Naive B cell (primary cell): ENCODE data around the gene TKFC. TPM values are rescaled to one million over a fixed set of nuclear protein-coding genes. Genes with fewer than 3 reads are reported as not detected.

Experiments
- ATAC-seq, 2 donors: fragments of 150-1000 bp; cut with Tn5 transposase; 2 replicates each; pipeline ENCODE4 v1.10.0; 2021; ENCODE audit warnings: low read depth in 2 of 2, mild to moderate bottlenecking in 2 of 2, moderate library complexity in 2 of 2
- DNase-seq: peaks from one replicate; pipeline ENCODE4 v3.0.0; 2022
- H3K27ac Mint-ChIP-seq, 6 donors: one replicate each; pipeline ENCODE4 v1.8.0; 2020 to 2022; ENCODE audit warnings: mild to moderate bottlenecking in 6 of 6, mixed read lengths in 6 of 6, moderate library complexity in 5 of 6, inconsistent platforms in 2 of 6
- H3K27me3 Mint-ChIP-seq, 3 donors: one replicate each; pipeline ENCODE4 v1.8.0; 2021 to 2022; ENCODE audit warnings: mixed read lengths in 3 of 3, mild to moderate bottlenecking in 1 of 3
- H3K36me3 Mint-ChIP-seq, 2 donors: one replicate each; pipeline ENCODE4 v1.8.0; 2020 to 2022; ENCODE audit warnings: mixed read lengths in 2 of 2, inconsistent platforms in 1 of 2, mild to moderate bottlenecking in 1 of 2
- H3K4me1 Mint-ChIP-seq, 3 donors: one replicate each; pipeline ENCODE4 v1.8.0; 2020 to 2022; ENCODE audit warnings: mixed read lengths in 3 of 3, inconsistent platforms in 1 of 3, mild to moderate bottlenecking in 1 of 3, moderate library complexity in 1 of 3
- H3K4me3 Mint-ChIP-seq, 8 donors: one replicate each; pipeline ENCODE4 v1.8.0; 2020 to 2022; ENCODE audit warnings: mild to moderate bottlenecking in 8 of 8, mixed read lengths in 8 of 8, moderate library complexity in 8 of 8, inconsistent platforms in 2 of 8
- H3K9me3 Mint-ChIP-seq, 7 donors: one replicate each; pipeline ENCODE4 v1.8.0; 2020 to 2022; ENCODE audit warnings: mixed read lengths in 7 of 7, mild to moderate bottlenecking in 5 of 7, inconsistent platforms in 2 of 7, moderate library complexity in 1 of 7
- polyA plus RNA-seq, 6 donors: library from polyadenylated mRNA; unstranded; fragments of 300-500 nt; fragmentation: Illumina TruSeq; gene quantifications; one replicate each; pipeline ENCODE4 v1.2.3, GENCODE V29; 2021; ENCODE audit warnings: low read depth in 6 of 6

TKFC gene
- polyA plus RNA-seq, 6 donors from 2014 or later = 38.3 to 62.2 (median 46.4) TPM

DNA sequence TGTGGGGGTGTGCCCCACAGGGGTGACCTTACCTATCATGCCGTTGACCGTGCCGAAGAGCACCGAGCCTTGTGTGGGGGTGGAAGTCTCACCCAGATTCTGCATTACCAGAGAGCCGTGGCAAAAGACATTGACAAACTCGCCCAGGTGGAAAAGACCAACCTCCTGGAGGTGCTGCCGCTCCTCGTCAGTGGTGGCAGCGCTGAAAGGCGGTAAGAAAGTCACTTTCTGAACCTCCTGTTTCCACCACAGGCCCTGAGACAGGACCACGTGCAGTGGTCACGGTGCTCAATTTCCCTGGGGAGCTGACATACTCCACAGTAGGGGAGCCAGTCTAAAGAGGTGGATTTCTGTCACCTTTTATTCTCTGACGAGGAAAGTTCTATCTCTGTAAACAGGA is 30.5 kb upstream of the TKFC start:
- Mint-ChIP-seq H3K27me3 (no peaks in the 10 kb centered on the region), H3K9me3 (no peaks in the 10 kb centered on the region), H3K4me1 (no peaks in the 10 kb centered on the region), H3K36me3 (peaks cover 8 to 26% of the 10 kb centered on the region in 2 donors), H3K27ac (peak overlapping the region in 2 of 6 donors; percentile 15 to 39), H3K4me3 (peak overlapping the region in 1 of 8 donors; percentile 38)
- DNase-seq = no peak
- ATAC-seq = no peak

DNA sequence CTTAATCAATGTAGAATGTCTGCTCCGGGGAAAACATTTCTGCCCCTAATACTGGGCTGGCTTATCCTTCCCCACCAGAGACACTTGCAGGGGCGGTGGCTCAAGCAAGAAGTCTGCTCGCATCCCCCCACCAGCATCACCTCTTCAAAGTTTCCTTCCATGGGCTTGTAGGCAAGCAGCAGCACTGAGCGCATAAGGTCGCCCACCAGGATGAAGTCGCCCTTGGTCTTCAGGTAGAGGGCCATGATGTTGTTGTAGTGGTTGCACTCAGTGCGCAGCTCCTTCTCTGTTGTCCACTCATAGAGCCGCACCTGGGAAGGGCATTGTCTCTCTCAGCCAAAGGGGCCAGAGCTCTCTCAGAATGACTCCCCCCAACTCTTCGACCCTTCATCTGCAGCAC is 29.3 kb upstream of the TKFC start:
- Mint-ChIP-seq H3K27ac (peak overlapping the region in 1 of 6 donors; percentile 41), H3K27me3 (no peaks in the 10 kb centered on the region), H3K4me1 (no peaks in the 10 kb centered on the region), H3K9me3 (no peaks in the 10 kb centered on the region), H3K4me3 (no peak overlapping the region), H3K36me3 (peaks cover 8 to 26% of the 10 kb centered on the region in 2 donors)
- DNase-seq (no peak), ATAC-seq (no peak)

DNA sequence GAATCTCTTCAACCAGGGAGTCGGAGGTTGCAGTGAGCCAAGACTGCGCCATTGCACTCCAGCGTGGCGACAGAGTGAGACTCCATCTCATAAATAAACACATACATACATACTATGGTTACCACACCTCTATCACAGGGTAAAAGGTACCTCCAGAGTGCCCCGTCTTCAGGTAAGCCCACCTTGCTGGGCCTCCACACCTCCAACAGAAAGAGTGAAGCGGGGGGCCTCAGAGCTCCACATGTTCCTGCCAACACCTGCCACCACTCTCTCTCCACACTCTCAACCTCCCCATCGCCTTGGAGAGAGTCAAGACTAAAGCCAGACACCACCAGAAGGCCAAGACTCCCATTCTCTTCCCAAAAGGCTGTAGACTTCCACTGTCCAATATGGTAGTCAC is 27.6 kb upstream of the TKFC start:
- Mint-ChIP-seq H3K36me3 (peaks cover 8 to 26% of the 10 kb centered on the region in 2 donors), H3K9me3 (no peaks in the 10 kb centered on the region)

DNA sequence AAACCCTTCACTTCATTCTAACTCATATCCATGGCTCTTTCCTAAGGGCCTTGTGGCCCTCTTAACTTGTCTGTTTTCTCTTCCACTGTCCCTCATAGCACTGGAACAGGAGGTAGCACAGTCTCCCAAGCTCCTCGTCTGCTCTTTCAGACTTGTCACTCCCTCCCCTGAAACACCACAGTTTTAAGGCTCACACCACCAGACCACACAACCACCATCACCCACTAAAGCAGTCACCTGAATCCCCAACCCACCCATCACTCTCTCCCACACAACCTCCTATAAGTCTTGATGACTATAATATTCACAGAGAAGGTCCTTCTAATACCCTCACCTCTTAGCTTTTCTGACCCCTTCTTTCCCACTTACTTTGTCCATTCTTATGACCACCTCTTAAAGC is 26.8 kb upstream of the TKFC start:
- Mint-ChIP-seq H3K9me3 (no peaks in the 10 kb centered on the region), H3K4me3 (no peak overlapping the region), H3K27ac (no peak overlapping the region), H3K36me3 (peaks cover 8 to 19% of the 10 kb centered on the region in 2 donors), H3K4me1 (no peaks in the 10 kb centered on the region), H3K27me3 (no peaks in the 10 kb centered on the region)
- DNase-seq (no peak), ATAC-seq (no peak)

More for the DNA sequence above, 27.6 kb upstream of the TKFC start:
- DNase-seq = no peak
- Mint-ChIP-seq H3K27ac (no peak overlapping the region), H3K4me1 (no peaks in the 10 kb centered on the region), H3K4me3 (no peak overlapping the region), H3K27me3 (no peaks in the 10 kb centered on the region)
- ATAC-seq = no peak

DNA sequence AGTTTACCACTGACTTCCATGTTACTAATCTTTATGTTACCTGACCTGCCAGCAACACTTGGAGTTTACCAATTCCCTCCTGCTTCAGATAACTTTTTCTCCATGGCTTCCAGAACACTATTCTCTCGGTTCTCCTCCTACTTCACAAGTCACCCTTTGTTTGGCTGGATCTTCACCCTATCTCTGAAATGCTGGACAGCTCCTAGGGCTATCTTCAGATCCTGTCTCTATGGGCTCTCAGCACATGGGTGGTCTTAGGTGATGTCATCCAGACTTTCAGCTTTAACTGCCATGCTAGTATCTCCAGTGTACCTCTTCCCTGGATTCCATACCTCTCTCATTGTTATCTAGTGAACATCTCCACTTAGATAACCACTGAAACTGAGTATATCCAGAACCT is 25.7 kb upstream of the TKFC start:
- no peak overlapping the region for H3K4me3 Mint-ChIP-seq
- no peaks in the 10 kb centered on the region for H3K9me3 Mint-ChIP-seq
- DNase-seq (no peak), ATAC-seq (no peak)
- peaks cover 0 to 16% of the 10 kb centered on the region in 2 donors for H3K36me3 Mint-ChIP-seq
- H3K27ac Mint-ChIP-seq = no peak overlapping the region
- no peaks in the 10 kb centered on the region for H3K4me1 Mint-ChIP-seq
- H3K27me3 Mint-ChIP-seq = no peaks in the 10 kb centered on the region

DNA sequence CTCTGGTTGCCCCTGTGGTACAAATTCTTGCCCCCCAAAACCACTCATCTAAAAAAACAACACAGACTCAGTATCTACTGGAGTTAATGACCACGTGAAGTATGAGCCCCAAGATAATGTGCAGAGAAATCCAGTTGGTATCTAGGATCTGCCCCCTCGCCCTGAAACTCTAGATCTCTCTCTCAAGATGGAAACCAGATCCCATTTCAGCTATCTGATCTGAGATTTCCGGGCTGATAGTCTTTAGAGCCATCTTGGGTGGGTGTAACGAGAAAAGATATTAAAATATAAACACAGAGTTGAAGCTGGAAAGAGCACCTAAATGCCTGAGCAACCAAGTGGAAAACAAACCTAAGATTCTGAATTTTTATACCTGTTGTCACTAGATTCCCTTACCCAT is 23.9 kb upstream of the TKFC start:
- ATAC-seq (no peak), DNase-seq (no peak)
- Mint-ChIP-seq H3K4me1 (no peaks in the 10 kb centered on the region), H3K27ac (no peak overlapping the region), H3K9me3 (no peaks in the 10 kb centered on the region), H3K36me3 (peaks cover 8 to 17% of the 10 kb centered on the region in 2 donors), H3K27me3 (no peaks in the 10 kb centered on the region), H3K4me3 (no peak overlapping the region)

DNA sequence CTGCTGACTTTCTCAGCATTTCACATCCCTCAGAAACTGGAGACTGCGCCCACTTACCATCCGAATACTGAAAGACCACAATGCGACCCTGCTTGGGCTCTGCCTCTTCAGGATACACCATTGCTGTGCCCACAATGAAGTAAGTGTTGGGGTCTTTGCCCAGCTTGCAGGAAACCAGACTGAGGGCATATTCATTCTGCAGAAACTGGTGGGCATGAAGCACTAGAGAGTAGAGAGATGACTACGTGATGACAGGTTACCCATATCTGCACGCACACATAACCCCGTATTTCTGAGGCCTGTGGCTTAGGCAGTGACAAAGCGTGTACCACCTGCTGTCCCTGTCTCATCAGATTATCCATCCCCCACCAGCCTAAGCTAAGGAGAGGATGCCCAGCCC is 23.3 kb upstream of the TKFC start:
- DNase-seq = no peak
- no peak for ATAC-seq
- peak overlapping the region in 1 of 6 donors; percentile 64 for H3K27ac Mint-ChIP-seq
- H3K36me3 Mint-ChIP-seq = peaks cover 8 to 19% of the 10 kb centered on the region in 2 donors
- no peaks in the 10 kb centered on the region for H3K9me3 Mint-ChIP-seq
- no peak overlapping the region for H3K4me3 Mint-ChIP-seq
- H3K4me1 Mint-ChIP-seq = no peaks in the 10 kb centered on the region
- H3K27me3 Mint-ChIP-seq = no peaks in the 10 kb centered on the region

DNA sequence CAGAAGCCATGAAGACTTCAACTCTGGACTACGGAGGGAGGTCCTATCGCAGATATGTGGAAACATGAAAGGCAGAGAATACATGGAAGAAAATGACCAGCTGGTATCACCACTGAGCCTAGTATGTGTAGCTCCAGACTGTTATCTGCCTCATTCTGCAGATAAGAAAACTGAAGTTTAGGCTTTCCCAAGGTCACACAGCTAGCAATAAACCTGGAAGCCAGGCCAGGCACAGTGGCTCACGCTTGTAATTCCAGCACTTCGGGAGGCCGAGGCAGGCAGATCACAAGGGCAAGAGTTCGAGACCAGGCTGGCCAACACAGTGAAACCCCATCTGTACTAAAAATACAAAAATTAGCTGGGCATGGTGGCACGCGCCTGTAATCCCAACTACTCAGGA is 22.3 kb upstream of the TKFC start:
- Mint-ChIP-seq H3K27ac (peak overlapping the region in 2 of 6 donors; percentile 24 to 53), H3K4me1 (no peaks in the 10 kb centered on the region), H3K27me3 (no peaks in the 10 kb centered on the region), H3K9me3 (no peaks in the 10 kb centered on the region), H3K4me3 (no peak overlapping the region), H3K36me3 (peaks cover 14 to 23% of the 10 kb centered on the region in 2 donors)
- no peak for DNase-seq
- ATAC-seq = no peak

DNA sequence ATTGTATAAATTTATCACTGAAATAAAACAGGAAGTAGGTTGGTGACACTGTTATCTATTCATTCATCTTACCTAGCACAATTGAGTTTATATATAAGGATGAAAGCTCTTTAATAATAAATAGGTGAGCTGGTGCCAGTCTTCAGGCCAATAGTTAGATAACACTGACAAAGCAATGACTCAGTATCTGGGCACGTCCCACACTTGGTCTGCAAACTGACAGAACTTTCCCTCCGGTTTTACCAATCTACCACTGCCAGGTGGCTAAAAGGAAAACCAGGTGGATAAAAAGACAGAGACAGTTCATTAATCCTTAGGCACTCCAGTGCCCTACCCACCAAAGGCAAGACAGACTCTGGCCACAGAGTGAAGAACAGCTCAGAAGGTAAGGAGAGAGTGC is 17.8 kb upstream of the TKFC start:
- Mint-ChIP-seq H3K27ac (no peak overlapping the region), H3K4me3 (no peak overlapping the region), H3K9me3 (no peaks in the 10 kb centered on the region), H3K36me3 (peaks cover 22 to 29% of the 10 kb centered on the region in 2 donors), H3K4me1 (no peaks in the 10 kb centered on the region), H3K27me3 (no peaks in the 10 kb centered on the region)
- no peak for ATAC-seq
- DNase-seq = no peak

DNA sequence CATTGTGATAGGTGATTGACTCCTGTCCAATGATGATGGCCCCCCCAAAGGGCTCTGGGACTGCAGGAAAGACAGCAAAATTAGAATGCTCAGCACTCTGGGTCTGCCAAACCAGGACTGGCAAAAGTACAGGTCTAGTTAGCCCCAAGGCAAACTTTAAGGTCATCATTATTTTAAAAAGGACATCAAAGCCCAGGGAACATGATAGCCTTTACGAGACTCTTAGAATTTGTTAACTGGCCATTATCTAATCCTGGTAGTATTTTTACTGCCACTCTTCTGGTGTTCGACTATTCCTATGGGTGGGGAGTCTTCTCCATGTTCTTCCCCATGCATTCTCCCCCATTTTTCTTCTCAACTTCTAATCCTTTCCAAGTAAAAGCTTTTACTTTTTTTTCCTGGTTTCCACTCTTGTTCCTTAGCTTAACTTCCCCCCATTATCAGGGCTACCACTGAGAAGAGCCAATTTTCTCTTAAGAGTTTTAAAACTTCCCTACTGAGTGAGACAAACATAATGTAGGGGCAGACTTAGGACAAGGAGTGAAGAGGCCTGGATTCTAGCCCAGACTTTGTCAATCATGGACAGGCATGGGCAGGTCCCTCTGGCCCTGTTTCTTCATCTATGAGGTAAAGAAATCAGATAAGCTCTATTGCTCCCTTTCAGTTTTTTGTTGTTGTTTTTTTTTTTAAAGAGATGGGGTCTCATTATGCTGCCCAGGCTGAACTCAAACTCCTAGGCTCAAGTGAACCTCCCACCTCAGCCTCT is 7.2 kb upstream of the TKFC start:
- no peak for ATAC-seq
- H3K4me1 Mint-ChIP-seq = peaks cover 12 to 19% (median 18%) of the 10 kb centered on the region in 3 donors
- H3K9me3 Mint-ChIP-seq = no peaks in the 10 kb centered on the region
- no peak for DNase-seq
- H3K36me3 Mint-ChIP-seq = peaks cover 13 to 44% of the 10 kb centered on the region in 2 donors
- H3K27ac Mint-ChIP-seq = no peak overlapping the region
- no peaks in the 10 kb centered on the region for H3K27me3 Mint-ChIP-seq
- H3K4me3 Mint-ChIP-seq = no peak overlapping the region

DNA sequence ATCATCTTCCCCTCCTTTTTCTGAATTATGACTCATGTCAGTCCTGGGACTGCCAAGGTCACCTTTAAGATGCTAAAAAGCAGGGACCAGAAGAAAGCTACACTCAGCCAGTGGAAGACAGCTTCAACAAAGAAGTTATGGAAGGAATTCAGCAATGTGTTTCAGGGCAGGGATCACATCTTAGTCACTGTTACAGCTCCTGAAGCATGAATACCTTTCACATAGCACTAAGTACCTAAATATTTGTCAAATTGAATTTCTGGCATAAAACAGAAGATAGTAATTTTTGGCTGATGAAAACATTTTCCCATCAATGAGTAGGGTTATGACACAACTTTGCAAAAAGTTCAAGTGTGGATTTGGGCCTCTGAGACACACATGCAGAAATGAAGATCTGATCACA is 5.4 kb upstream of the TKFC start:
- Mint-ChIP-seq H3K9me3 (no peaks in the 10 kb centered on the region), H3K27ac (peak overlapping the region in 1 of 6 donors; percentile 20), H3K27me3 (no peaks in the 10 kb centered on the region), H3K4me1 (peaks cover 30 to 36% (median 36%) of the 10 kb centered on the region in 3 donors), H3K36me3 (peaks cover 3 to 31% of the 10 kb centered on the region in 2 donors), H3K4me3 (no peak overlapping the region)
- no peak for DNase-seq
- no peak for ATAC-seq

DNA sequence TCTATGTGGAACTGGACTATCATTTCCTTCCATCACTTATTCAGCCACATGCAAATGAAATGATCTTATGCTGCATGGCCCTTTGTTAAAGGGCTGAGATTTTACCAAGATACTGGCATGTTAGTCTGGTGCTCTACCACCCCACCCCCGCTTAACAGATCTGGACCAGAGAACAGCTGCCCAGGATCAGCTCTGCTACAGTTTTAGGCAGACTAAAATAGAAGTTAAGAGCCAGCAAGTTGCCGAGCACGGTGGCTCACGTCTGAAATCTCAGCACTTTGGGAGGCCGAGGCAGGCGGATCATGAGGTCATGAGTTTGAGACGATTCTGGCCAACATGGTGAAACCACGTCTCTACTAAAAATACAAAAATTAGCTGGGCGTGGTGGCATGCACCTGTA is 4.7 kb upstream of the TKFC start:
- peaks cover 0 to 27% of the 10 kb centered on the region in 2 donors for H3K36me3 Mint-ChIP-seq
- peaks cover 37 to 40% (median 38%) of the 10 kb centered on the region in 3 donors for H3K4me1 Mint-ChIP-seq
- no peak overlapping the region for H3K4me3 Mint-ChIP-seq
- H3K27me3 Mint-ChIP-seq = no peaks in the 10 kb centered on the region
- peak overlapping the region in 1 of 6 donors; percentile 20 for H3K27ac Mint-ChIP-seq
- H3K9me3 Mint-ChIP-seq = no peaks in the 10 kb centered on the region
- DNase-seq = no peak
- ATAC-seq = no peak

DNA sequence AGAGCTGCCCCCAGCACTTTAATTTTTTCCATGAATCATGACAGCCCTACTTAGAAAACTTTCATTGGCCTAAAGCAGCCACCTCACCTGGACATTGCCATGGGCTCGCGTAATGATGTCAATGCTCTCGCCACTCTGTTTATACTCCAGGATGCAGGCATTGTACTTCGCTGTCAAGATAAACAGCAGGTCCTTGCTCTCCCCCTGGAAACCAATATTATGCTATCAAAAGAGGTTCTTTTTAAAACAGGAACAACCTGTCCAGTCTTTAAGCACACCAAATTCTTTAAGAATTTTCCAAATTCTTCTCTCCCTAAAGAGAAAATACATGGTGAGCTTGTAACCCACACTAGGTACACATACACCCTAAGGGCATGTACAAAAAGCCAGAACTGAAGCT is 3.2 kb upstream of the TKFC start:
- peaks cover 44 to 48% (median 45%) of the 10 kb centered on the region in 3 donors for H3K4me1 Mint-ChIP-seq
- peaks cover 0 to 18% of the 10 kb centered on the region in 2 donors for H3K36me3 Mint-ChIP-seq
- no peak for ATAC-seq
- no peaks in the 10 kb centered on the region for H3K27me3 Mint-ChIP-seq
- peak overlapping the region in 3 of 6 donors; percentile 26 to 91 (median 32) for H3K27ac Mint-ChIP-seq
- peak overlapping the region in 1 of 8 donors; percentile 91 for H3K4me3 Mint-ChIP-seq
- H3K9me3 Mint-ChIP-seq = no peaks in the 10 kb centered on the region
- DNase-seq = no peak

DNA sequence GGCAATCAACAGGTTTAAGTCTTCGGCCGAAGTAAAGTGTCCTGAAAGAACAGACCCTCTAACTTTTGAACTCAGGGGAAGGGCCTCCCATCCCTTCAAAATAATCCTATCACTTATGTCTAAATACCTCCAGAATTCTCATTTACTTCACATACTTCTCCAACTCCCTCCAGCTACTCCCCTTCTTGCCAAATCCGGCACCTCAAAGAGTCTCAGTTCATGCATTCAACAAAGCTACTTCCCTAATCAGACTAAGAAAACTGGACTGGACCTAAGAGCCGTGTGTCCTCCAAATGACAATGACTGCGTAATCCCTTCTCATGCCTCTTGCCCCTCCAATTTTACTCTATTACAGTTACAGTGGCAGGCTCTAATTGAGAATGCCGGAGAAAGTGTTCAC is 1.4 kb upstream of the TKFC start:
- DNase-seq = no peak
- ATAC-seq = no peak
- Mint-ChIP-seq H3K27me3 (no peaks in the 10 kb centered on the region), H3K36me3 (peaks cover 0 to 8% of the 10 kb centered on the region in 2 donors), H3K4me3 (peak overlapping the region; percentile 85 to 98 (median 94)), H3K9me3 (no peaks in the 10 kb centered on the region), H3K27ac (peak overlapping the region in 5 of 6 donors; percentile 61 to 95 (median 86)), H3K4me1 (peaks cover 44 to 60% (median 53%) of the 10 kb centered on the region in 3 donors)
